ENCODE data around the gene DUT.

DNA sequence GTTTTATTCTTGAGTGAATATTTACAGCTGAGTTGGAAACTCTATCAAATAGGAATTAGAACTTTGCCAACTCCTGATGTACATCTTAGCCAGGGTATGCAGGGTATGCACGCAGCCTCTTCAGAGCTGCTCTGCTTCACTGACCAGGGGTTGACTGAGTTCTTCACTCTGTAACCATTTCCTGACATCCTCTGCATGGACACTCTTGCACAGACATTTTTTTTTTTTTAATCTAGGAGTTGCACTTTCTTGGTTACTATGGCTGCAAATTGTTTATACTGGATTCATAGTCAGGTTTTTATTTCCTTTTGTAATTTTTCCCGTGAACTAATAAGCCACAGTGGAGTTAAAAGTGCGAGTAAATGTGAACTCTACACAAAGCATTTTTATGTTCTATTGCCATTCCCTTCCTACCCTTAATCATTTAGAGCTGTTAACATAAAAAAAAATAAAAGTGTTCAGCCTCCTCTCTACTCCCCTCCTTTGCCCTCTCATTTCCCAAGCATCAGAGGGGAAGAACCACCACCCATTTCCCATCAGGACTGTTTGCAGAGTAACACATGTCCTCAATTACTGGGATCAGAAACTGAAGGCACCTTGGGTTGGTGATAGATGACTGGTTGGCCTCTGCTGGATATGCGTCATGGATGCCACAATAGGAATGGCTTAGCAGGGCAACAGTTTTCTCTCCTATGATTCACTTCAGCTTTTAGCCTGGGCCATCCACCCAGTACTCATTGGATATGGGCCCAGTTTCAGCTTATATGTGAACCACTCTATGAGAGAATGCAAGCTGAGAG is 54.0 kb downstream of the DUT start:
- TF ChIP-seq CTCF (conservative IDR thresholded peaks at IDR 0.05 in 1 of 2, IDR thresholded peaks at IDR 0.05 in 1 of 2; ENCODE audit: extremely low read depth in 1 of 2, insufficient read depth in 1 of 2, low read depth in 1 of 2, low read length in 2 of 2) (no peak), EZH2 (IDR thresholded peaks at IDR 0.05; ENCODE audit: borderline replicate concordance, low read length) (no peak)

Measured in mammary epithelial cell (primary cell).